Measurements from ENCODE around the gene IQCH.
"Not testable (repeated sequence)": the region's sequence is repeated elsewhere in the genome, so short reads cannot be mapped to it uniquely, and the experiment has no call there.

DNA sequence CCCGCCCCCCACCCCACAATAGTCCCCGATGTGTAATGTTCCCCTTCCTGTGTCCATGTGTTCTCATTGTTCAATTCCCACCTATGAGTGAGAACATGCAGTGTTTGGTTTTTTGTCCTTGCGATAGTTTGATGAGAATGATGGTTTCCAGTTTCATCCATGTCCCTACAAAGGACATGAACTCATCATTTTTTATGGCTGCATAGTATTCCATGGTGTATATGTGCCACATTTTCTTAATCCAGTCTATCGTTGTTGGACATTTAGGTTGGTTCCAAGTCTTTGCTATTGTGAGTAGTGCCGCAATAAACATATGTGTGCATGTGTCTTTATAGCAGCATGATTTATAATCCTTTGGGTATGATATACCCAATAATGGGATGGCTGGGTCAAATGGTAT lies 193.8 kb downstream of the IQCH start:
- TF ChIP-seq, protein P1, sequence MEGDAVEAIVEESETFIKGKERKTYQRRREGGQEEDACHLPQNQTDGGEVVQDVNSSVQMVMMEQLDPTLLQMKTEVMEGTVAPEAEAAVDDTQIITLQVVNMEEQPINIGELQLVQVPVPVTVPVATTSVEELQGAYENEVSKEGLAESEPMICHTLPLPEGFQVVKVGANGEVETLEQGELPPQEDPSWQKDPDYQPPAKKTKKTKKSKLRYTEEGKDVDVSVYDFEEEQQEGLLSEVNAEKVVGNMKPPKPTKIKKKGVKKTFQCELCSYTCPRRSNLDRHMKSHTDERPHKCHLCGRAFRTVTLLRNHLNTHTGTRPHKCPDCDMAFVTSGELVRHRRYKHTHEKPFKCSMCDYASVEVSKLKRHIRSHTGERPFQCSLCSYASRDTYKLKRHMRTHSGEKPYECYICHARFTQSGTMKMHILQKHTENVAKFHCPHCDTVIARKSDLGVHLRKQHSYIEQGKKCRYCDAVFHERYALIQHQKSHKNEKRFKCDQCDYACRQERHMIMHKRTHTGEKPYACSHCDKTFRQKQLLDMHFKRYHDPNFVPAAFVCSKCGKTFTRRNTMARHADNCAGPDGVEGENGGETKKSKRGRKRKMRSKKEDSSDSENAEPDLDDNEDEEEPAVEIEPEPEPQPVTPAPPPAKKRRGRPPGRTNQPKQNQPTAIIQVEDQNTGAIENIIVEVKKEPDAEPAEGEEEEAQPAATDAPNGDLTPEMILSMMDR (IDR thresholded peaks at IDR 0.05): not testable (repeated sequence)
- TF ChIP-seq POLR2AphosphoS5 (IDR thresholded peaks at IDR 0.05; ENCODE audit: insufficient read depth in 1 of 2, low read depth in 1 of 2); POLR2A (IDR thresholded peaks at IDR 0.05): not testable (repeated sequence)

Data from vagina (tissue), 2 donors.